ENCODE data around the gene ALOX5.

DNA sequence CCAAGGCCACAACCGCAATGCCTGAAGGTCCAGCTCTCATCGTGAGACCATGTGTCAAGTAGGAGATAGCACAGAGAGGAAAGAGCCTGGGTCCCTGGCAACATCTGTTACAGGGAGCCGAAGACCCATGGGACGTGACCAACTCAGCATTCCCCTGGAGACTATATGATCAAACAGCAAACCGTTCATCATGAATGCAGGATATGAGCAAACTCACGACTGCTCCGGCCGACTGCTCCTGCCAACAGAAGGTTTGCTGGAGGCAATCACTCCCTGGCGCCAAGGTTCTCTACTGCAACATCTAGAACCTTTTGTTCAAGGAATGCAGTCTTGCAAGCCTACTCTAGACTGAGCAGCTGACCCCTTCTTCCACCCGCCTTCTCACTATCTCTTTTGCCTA, 114.3 kb downstream of the ALOX5 start:
- no peak for TF ChIP-seq CTCF (IDR thresholded peaks at IDR 0.05; ENCODE audit: insufficient read depth, low read length)
- TF ChIP-seq REST (IDR thresholded peaks at IDR 0.05; ENCODE audit: insufficient replicate concordance, low read depth) = no peak
- no peak for TF ChIP-seq POLR2AphosphoS5 (IDR thresholded peaks at IDR 0.05; ENCODE audit: low read depth)
